ENCODE measurements around the gene APOM.

Gene APOM

GRCh38 chr6:31660381-31661261, 4.9 kb downstream of the APOM start, which contains the start of gene C6orf47:
C6orf47 (minus strand) TSS chr6:31660778; CDS start chr6:31659947, 831 bp downstream.
- no peak for TF ChIP-seq CTCF (conservative IDR thresholded peaks at IDR 0.05; ENCODE audit: control insufficient read depth, insufficient read depth, low read depth, low read length)
- DNase-seq (ENCODE audit: low read depth), result peak; percentile 73
- H3K4me3 ChIP-seq (ENCODE audit: control insufficient read depth, low read depth, low read length), result peak within 1 kb of the TSS; percentile 89

GRCh38 chr6:31661262-31662123, 5.8 kb downstream of the APOM start:
- peak overlapping the region; percentile 89 for H3K4me3 ChIP-seq (ENCODE audit: control insufficient read depth, low read depth, low read length)
- DNase-seq (ENCODE audit: low read depth), result no peak
- no peak for TF ChIP-seq CTCF (conservative IDR thresholded peaks at IDR 0.05; ENCODE audit: control insufficient read depth, insufficient read depth, low read depth, low read length)

GRCh38 chr6:31662124-31662723, 6.5 kb downstream of the APOM start:
- no peak for DNase-seq (ENCODE audit: low read depth)
- no peak for TF ChIP-seq CTCF (conservative IDR thresholded peaks at IDR 0.05; ENCODE audit: control insufficient read depth, insufficient read depth, low read depth, low read length)
- H3K4me3 ChIP-seq (ENCODE audit: control insufficient read depth, low read depth, low read length), result no peak overlapping the region

- peak; percentile 69 for DNase-seq (ENCODE audit: low read depth)
- no peak for TF ChIP-seq CTCF (conservative IDR thresholded peaks at IDR 0.05; ENCODE audit: control insufficient read depth, insufficient read depth, low read depth, low read length)
- H3K4me3 ChIP-seq (ENCODE audit: control insufficient read depth, low read depth, low read length), result peak overlapping the region; percentile 93
Measured at GRCh38 chr6:31663126-31663960, 7.6 kb downstream of the APOM start.

GRCh38 chr6:31663961-31664789, 8.5 kb downstream of the APOM start:
- peak; percentile 86 for DNase-seq (ENCODE audit: low read depth)
- peak overlapping the region; percentile 93 for H3K4me3 ChIP-seq (ENCODE audit: control insufficient read depth, low read depth, low read length)
- TF ChIP-seq CTCF (conservative IDR thresholded peaks at IDR 0.05; ENCODE audit: control insufficient read depth, insufficient read depth, low read depth, low read length), result no peak

Measured in fibroblast of mammary gland (primary cell).